NCI-H774 (cell line): ENCODE data around the gene NODAL.

ENCODE experiments used
- DNase-seq: peaks from one replicate; lab custom pipeline; 2025; lab: John Stamatoyannopoulos, UW

The NODAL gene

DNA sequence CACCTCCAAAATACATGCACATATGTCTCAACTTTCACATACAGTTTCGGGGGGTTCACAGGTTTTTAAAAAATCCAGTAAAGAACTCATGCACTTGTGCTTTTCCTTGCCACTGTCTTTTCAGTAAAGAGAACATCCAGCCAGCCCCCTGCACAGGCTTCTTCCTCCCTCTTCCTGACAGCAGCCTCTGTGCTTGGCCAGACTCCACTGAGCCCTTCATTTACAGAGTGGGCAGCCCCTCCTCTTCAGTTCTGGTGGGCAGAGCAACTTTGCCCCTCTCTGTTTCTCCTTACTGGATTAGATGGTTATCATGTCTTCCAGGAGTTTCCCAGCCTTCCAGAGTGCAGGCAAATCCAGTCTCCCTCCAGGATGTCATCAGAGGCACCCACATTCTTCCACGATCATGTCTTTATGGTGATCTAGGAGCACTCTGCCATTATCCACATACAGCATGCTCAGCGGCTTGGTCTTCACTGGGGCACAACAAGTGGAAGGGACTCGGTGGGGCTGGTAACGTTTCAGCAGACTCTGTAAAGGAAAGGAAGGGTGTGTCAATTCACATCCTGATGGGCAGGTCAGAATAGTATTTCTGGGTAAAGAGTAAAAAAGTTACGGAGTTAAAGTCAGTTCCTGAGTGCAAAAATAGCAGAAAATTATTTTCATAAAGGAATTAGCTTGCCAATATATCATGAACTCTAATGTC is 8.8 kb downstream of the NODAL start:
- DNase-seq: no peak

DNA sequence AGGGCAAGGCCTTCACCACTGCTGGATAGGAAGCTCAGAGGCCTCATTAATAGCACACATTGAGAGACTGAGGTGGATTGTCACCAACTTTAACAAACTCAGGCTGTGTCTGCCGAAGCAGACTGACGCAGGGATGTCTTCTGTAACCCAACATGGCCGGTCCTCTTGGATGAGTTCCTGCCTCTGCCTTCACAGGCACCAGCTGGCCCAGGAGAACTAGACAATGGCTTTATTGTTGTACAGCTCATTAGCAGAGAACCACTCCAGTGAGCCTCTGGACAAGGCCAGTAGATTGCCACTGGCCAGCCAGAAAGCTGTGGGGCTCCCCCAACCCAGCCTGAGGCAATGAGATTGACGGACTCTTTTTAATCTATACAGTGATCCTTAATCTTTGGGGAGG is 9.4 kb downstream of the NODAL start:
- DNase-seq: no peak

DNA sequence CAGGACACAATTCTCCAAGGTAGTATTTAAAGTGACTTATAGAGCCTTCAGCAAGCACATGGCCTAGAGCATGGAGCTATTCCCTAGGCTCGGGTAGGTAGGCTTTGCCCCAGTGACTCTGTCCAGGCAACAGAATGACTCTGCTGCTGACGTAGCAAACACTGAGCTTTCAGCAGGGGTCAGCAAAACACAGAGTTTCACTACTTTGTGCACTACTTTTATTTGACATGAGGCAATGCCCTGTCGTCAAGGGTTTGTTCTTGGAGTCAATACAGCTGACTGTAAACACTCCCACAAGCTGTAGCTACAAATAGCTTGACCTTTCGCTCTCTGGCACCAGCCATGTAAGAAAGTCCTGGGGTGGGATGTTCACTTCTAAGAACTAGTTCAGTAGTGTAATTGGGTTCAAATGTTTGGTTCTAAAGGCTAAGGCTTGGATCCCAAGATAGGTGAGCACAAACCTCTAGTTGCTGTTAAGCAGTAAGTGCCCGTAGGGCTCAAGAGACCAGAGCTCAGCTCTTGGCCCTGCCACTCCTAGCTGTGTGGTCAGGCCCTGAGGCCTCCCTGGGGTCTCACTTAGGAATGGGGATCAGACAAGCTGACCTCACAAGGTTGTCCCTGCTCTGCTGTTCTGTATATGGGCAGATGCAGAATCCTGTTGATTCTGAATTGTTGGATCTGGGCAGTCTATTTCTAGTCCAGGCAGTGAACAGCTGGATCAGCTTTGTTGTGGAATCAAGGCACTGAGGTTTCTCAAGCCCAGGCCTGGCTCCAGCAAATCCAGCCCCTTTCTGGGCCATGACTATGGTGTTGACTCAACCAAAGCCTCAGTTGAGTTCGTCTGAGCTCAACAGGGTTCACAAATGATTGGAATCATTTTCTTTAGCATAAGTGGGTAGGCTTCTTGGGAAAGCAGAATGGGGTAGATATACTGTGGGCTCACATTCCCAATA is 10.7 kb downstream of the NODAL start:
- no peak for DNase-seq

DNA sequence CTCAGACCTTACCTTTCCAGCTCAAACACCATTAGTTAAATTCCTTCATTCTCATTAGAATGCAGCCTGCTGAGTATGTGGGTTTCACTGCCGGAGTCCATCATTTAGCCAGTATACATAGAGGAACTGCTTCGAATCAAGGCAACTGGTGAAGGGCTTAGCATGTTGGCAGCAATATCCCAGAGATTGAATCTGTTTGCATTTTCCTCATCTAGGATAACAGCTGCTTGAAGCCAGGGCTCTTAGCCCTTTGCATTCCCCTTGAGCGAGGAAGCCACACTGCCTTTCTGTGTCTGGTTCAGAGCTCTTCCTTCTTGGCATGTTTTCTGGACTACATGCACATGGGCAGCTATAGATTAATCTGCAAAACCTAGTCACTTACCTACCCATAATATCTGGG is 14.7 kb downstream of the NODAL start:
- DNase-seq: no peak

DNA sequence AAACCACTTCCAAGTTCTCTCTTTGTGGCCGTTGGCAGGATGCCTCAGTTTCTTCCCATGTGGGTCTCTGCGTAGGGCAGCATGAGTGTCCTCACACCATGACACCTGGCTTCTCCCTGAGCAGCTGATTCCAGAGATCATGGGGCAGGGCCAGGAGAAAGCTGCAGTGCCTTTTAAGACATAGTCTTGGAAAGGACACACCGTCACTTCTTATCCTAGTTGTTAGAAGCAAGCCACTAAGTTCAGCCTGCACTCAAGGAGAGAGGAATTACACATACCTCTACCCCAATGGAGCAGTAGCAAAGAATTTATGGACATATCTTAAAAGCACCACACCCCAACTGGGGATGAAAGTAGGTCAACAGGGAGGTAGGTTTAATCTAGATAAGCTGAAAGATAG is 16.4 kb downstream of the NODAL start:
- DNase-seq: no peak

DNA sequence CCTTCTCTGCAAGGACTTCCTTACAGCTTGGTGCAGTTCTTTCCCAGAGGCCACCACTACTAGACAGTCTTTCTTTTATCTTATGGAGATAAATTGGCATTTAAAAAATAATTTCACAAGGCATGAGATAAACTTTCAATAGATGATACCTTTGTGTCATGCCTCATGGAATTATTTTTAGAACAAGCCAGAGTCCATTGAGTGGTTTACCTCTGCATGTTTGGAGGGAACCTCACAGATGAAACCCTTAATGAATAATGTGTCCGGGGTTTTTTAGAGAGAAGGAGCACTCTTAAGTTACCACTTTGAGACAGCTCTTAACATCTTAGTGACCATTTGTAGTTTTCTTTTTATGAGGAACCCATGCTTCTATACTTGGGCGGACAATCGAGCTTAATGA is 17.2 kb downstream of the NODAL start:
- no peak for DNase-seq

DNA sequence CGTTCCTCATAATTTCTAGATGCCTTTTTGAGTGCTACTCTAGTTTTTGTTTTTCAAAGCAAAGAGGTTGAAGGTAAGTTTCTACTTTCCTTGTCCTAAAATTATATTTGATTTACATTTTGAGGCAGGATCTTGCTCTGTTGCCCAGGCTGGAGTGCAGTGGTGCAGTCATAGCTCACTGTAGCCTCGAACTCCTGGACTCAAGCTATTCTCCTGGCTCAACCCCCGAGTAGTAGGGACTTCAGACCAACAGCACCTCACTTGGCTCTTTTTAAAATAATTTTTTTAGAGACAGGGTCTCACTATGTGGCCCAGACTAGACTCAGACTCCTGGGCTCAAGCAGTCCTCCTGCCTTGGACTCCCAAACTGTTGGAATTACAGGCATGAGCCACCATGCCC is 22.8 kb downstream of the NODAL start:
- no peak for DNase-seq

DNA sequence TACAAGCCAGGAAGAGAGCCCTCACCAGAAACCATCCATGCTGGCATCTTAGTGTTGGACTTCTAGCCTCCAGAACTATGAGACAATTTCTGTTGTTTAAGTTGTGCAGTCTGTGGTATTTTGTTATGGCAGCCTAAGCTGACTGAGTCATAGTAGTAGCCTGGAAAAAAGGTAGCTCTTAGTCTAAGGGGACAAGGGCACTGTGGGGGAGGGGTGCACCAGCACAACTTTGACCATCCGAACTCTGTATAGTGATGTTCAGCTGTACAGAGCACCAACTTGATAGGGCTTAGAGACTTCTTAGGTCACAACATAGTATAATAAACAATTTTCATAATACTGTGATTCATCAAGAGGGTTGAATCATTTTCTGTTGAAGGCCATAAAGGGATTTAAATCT is 23.3 kb downstream of the NODAL start:
- DNase-seq: no peak

DNA sequence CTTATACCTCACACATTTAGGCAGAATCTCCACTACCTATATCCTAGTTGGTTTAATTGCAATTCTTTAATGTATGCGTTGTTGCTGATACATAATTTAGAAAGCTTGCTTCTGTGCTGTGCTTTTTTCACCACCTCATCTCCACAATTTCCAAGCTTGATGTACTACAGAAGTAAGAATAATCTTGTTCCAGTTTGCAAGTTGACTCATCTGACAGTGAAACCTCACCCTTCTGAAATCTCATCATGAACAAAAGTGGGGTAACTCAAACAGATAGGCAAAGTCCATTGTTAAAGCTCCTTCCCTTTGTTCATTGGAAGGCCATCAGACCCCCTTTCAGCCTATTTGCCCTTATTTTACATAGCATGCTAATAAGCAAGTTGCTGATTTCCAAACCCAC is 23.9 kb downstream of the NODAL start:
- DNase-seq: no peak

DNA sequence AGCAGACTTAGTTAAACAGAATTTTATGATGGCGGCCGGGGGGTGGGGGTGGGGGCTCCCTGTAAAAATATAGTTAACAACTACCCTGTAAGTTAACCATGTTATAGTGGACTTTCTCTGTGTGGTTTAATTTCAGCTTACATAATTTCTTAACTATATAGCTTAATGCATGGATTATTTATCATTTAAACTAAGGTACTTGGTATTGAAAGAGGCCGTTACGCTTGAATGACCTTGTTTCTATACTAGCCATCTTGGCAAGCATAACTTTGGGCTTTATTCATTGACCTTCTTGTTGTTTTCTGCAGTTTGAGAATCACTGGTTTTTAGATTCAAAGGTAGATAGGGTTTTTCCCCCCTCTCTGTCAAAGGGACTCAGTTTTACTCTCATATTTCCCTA is 29.1 kb downstream of the NODAL start:
- no peak for DNase-seq

DNA sequence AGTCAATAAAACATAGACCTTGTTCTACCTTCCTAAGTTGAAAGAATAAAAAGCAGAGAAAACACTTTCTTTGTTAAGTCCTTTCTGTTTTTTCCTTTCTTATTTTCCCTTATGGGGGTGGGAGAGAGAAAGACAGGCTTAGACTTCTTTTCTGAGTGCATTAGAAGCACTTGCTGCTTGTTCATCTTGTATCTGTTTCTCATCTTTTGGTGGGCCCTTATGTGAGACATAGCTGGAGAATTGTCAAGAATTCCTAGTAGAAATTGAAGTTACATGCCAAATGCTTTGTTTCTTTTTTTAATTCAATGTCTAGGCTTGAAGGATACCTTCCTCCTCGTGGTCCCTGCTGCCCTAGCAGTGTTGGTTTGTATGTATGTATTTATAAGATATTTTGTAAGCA is 30.9 kb downstream of the NODAL start:
- no peak for DNase-seq

DNA sequence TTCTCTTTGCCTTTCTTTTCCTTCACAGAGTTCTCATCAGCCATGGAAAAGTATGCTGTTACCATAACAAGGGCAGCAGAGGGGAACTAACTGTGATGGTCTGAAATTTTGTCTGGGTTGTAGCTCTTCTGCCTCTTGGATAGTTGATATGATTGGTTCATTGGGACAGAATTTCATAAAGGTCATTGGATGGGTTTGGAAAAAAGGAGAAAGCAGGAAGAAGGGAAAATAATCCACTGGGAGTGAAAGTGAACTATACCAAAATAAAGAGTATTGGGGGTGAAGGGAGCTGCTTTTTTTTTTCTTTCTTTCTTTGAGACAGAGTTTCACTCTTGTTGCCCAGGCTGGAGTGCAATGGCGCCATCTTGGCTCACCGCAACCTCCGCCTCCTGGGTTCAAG is 31.7 kb downstream of the NODAL start:
- no peak for DNase-seq

DNA sequence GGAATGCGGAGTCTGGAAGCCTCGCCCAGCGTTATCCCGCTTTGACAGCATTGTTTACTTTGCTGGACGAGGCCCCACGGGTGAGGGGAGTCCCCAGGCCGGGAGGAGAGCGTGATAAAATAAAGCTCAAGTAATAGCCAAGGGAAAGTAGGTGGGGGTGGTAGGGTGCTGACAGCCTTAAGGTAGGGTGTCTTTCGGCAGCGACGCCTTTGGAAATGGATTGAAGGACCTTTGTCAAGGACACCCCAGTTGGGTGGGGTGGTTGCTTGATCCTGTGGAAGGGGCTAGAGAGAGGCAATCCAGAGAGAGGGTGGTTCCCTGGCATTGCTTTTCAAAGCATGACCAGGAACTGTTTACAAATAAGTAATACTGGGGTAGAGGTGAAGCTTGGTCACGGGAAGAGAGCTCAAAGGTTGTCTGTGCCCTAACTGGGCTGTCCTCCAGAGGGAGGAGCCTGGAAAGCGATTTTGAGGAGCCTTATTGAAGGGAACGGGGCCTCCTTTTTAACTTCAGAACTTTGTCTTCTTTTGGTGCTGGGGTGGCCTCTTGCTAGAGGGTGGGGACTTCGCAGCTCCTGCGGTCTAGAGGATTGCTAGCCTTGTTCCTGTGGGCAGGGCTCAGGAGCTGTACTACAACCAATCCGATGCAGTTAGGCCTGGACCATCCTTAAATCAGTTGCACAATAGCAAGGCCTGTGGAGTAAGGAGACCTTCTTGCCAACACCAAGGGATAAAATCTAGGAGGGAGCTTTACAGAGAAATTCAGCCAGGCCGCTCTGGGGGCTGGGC is 36.2 kb downstream of the NODAL start:
- DNase-seq: no peak

DNA sequence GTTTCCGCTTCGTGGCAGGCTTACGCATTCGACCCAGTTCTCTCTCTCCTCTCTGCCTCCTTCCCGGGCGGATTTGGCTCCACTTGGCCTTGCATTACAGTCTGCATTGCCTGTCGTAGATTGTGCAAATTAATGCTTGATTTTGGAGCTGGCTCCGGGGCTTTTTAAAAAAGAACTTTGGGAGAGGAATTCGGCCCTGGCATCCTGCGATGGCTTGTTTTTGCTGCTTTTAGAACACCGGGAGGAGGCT is 36.8 kb downstream of the NODAL start:
- DNase-seq: no peak

DNA sequence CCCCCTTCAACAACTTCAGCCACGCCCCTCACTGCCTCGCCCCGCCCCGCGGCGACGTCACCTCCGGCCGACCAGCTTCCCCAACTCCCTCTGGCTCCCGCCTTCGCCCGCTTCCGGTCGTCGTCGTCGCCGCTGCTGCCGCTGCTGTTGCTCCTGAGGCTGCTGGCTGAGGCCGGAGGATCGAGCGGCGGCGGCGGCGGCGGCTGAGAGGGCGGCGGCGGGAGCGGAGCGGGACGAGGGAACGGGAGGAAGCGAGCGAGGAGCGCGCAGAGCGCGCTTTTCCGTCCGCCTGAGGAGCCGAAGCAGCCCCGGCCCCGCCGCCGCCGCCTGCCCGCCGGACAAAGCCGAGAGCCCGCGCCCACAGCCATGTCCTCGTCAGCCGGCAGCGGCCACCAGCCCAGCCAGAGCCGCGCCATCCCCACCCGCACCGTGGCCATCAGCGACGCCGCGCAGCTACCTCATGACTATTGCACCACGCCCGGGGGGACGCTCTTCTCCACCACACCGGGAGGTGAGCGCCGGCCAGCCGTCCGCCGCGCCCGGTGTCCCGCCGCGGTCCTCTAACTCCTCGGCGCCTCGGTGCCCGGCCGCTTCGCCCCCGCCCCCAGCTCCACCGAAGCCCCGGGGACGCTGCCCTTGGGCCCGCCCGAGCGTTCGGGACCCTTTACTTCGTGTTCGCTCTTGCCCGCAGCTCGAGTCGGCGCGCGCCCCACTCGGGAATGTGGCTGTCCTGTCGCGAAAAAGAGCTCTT is 37.3 kb downstream of the NODAL start, which contains the start of gene EIF4EBP2:
TSS of gene EIF4EBP2 (plus strand) at position 110 of the 751 bp plus-strand sequence. CDS start at position 367, 257 bp downstream.
- DNase-seq: peak; percentile 90

DNA sequence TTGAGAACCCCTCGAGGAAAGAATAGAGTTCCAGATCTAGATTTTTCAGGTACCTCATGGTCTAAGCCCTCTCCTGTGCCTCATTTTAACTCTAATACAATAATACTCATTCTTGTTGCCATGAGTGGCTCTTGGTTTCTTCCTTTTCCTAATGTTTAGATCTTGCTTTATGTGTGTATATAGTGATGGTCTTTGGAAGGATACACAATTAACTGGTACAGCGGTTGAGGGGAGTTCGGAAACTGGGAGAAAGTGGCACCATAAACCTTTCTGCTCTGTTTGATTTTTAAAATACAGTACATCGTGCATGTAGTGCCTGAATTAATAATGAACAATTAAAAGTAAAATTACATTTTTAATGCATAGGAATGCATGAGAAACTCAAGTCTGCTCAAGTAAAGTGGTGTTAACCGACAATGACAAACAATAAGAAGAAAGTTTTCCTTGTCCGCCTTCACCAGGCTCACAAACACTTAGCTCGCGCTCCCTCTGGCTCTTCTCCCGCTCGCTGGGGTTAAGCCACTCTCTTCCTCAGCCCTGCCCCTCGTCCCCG is 37.9 kb downstream of the NODAL start:
- DNase-seq: no peak

DNA sequence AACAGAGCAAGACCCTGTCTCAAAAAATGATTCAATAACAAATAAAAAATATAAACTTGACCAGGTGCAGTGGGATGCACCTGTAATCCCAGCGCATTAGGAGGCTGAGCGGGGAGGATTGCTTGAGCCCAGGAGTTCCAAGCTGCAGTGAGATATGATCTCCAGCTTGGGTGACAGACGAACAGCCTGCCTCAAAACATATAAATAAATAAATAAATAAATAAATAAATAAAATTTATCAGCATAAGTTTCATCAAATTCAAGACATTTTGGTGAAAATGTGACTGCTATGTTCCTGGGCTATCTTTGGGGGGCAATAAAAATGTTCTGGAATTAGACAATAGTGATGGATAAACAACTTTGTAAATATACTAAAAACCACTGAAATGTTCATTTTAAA is 42.3 kb downstream of the NODAL start:
- no peak for DNase-seq

DNA sequence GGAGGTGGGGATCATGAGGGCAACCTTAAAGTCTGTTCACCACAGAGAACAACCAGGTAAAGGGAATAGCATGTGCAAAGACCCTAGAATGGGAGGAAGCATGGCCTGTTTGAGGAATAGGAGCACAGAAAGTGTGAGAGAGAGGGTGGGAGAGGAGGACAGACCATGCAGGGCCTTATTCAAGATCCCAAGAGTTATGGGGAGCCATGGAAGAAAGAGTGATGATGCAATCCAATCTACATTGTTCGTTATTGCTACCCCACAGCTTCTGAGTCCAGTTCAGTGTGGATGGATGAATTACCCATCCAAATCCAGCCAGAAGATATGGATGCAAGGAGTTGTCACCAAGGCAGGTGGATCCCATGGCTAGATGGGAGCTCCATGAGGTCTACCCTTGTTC is 45.3 kb downstream of the NODAL start:
- DNase-seq: no peak

DNA sequence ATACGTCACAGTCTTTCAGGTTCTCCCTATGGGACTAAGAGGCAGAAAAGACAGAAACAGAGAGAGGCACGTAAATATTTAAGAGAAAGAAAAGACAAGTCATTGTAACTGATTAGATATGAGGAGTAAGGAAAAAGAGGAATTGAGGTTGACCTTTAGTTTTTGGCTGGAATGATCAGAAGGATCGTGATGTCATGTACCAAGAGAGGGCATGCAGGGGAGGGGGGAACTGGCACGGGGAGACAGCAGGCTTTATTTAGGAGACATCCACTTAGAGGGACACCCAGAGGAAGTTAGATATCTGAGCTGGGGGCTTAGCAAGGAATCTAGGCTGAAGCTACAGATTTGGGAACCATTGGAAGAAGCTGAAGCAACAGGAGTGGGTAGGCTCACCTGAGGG is 49.8 kb downstream of the NODAL start:
- DNase-seq: no peak
